Stromal cell of bone marrow (primary cell): ENCODE measurements around the gene GNAQ.

Experiments
- DNase-seq: peaks from one replicate; pipeline ENCODE4 v3.0.0-alpha.2; 2012; ENCODE audit warnings: low read depth

GNAQ gene

DNA sequence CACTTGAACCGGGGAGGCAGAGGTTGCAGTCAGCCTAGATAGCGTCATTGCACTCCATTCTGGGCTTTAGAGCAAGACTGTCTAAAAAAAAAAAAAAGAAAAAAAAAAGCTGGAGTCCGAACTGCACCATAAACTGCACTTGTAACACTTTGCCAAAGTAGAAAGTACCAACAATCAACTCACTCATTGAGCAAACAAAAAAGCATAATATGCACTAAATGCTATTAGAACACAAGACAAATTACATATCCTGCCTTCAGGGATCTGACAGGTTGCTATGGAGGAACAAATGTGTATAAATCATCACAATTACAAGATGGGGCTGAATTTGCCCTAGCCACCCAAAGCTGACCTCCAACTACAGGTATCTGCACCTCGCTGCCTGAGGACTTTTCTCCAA is 27.9 kb downstream of the GNAQ start:
- DNase-seq: no peak

DNA sequence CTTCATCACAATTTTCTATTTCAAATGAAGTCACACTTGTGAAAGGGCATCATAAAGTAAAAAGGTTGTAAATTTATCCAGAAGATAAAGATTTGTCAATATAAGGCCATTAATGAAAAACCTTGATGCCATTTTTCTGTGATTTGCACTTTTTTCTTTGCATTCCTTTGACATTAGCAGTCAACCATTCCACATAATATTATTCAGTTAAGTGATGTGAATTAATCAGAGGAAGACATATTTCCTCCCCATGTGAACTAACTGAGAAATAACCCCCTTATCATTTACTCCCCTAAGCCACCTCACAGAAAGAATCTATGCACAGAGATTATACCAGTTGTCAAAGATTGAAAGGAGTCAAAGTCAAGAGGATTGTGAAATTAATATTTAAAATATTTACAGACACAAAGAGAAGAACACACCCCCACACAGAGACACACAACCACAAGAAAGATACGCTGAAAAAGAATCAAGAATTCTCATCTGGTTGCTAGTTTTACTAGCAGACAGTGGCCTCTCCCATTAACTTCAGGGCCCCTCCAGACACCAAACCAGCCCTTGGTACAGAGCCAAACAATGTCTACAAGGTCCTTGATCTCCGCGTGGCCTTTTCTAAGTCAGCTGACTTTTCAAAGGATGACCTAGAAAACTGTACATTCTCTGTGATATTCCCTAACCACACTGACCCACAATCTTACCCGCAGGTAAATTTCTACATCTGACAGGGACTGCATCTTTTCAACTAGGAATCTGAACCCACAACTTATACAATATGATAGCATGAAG is 29.5 kb downstream of the GNAQ start:
- no peak for DNase-seq

DNA sequence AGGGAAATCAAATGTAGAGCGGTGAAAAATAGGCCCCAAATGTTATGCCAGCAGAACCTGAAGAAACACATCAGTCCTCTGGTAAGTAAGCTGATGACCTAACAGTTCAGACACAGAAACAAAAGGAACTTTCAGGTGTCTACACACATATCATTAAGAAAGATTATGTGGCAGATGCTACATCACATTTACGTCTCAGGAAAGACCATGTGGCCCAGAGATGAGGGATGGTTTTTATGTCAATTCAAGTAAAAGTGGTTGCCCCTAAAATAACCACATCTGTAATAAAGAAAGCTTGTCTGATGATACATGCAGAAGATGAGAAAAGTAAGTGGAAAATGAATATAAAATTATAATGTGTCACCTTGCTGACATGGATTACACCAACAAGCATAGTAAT is 31.4 kb downstream of the GNAQ start:
- DNase-seq: no peak

DNA sequence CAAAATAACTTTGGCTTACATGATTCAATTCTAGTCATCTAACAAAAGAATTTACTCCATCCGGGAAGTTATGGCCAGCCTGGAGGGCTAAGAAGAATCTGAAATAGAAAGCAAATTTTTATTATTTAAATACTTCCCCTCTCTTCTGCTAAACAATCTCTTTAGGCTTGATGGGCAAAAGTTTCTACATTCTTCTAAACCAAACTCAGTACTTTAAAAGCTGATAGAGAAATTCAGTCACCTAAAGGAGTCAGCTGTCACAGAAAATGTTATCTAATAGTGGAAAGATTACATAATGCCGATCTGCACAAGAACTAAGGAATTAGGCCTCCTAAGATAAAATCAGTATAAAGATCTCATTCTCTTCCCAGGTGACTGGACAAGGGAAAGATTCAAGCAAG is 32.4 kb downstream of the GNAQ start:
- DNase-seq: no peak

DNA sequence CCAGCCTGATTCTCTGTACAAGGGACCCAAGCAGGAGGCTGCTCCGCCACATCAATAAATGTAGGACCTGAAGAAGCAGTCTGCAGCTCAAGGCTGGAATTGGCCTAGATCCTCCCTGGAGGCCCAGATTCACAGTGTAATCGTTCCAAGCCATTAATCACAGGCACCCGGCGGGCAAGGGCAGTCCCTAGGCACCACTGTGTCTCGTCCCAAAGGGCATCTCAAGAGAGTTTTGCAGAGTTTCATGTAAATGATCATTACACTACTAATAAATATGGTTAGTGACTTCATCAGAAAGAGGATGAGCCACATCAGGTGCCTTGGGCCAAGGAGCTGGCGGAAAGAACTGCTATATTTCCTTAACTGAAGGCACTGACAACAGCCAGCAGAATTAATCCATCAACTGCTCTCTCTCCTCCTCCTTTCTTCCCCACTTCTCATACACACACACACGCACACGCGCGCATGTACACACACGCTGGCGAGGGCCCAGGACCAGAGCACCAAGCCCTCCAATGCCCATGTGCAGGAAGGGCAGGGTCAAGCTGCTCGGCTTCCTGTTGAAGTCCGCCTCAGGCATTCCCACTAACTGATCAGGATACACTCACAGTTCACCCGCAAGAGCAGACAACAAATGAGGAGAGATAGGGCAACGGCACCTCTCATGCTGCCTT is 33.9 kb downstream of the GNAQ start:
- DNase-seq: no peak

DNA sequence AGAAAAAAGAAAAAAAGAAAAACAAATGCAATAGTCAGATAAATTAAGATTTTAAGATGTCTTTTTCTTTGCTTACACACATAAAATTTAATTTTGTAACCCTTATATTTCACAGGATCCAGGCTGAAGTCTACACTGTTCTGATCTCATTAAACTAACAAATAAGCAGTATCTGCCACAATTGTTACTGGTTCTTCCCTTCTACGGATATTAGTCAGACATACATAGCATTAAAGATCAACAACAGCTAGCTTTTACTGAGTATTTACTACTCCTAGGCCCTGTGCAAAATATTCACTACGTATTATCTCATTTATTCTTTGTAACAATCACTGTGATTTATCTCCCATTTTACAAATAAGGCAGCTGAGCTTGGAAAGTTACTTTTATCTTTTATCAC is 34.9 kb downstream of the GNAQ start:
- DNase-seq: no peak

DNA sequence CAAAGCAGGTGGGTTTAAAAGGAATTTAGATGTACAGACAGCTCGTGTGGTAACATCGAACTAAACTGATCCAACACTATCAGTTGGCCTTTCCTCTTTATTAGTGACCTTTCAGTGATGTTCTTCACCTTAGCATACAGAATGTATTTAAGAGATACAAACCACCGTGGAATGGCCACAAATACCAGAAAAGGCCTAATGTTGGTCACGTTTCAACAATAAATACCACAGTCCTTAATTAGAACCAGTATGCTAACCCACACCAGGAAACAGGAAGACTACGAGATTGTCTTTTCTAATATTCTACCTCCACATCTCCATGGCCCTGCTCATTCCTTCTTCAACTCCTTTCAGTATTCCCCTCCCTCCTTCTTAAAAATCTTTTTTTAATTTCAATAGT is 40.4 kb downstream of the GNAQ start:
- no peak for DNase-seq

DNA sequence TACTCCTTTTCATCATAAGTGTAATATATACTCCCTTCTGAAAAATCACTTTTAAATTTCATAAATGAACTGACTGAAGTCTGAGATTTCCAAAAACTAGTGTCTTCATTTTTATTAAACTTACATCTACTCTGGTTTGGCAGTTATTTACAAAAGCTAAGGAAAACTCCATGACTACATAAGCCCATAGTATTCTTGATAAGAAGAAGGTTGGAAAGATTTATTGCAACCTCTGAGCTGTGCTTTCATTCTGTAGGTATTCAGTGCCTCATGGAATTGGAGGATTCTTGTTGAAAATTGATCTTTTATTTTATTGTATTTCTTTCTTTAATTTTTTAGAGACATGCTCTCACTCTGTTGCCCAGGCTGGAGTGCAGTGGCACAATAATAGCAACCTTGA is 41.7 kb downstream of the GNAQ start:
- DNase-seq: no peak

DNA sequence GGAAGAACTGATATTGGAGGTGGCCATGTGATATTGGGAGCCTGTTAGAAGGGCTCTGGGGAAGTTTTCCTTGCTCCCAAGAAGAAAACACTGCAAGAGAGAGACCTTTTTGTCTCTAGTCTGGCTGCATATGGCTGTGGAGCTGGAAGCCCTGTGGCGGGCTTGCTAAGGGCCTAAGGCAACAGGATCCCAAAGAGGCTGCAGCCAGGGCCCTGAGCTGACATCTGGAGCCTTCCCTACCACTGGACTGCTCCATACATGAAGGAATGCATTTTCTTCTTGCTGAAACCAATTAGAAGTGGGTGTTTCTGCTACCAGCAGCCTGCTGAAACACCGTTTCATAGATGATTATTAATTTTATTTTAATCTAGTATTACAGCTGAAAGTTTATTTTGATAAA is 42.2 kb downstream of the GNAQ start:
- DNase-seq: no peak

DNA sequence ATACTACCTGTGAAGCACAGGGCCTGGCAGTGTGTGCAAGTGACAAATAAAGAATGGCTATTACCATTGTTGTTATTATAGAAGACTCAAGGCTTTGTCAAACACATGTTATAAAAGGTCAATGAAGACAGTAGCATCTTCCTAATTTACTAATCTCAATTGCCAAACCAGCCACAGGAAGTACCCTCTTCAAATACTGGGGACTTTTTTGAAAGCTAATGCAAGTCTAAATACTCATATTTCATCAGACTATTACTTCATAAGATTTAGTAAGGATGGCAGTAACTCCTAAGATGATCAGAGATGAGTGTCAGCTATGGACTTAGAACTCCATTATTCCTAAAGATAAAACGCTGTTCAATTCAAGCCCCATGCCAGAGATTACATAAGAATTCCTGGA is 43.0 kb downstream of the GNAQ start:
- DNase-seq: no peak

DNA sequence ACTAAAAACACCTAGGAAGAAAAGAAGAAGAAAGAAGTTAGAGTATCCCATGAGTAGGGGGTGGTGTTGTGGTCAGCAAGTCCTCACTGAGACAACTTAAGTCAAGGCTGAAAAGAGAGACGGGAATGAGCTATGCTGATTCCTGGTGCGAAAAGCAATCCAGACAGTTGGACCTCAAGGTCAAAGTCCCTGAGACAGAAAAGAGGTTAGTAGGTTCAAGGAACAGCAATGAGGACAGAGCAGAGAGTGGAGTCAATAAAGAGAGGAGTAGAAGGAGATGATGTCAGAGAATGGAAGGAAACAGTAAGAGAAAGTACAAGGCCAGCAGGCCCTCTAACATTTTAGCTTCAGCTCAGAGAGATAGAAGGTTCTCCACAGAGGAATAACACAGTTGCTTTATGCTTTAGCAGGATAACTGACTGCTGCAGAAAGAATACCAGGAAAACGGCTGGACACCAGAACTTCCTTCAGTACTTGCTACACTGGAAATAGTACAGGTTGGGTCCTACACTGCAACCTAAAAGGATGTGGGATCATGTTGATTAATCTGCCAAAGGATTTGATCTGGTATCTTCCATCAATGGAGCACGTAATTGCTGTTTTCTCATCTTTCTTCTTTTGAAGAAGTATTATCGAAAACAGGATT is 43.6 kb downstream of the GNAQ start:
- no peak for DNase-seq

DNA sequence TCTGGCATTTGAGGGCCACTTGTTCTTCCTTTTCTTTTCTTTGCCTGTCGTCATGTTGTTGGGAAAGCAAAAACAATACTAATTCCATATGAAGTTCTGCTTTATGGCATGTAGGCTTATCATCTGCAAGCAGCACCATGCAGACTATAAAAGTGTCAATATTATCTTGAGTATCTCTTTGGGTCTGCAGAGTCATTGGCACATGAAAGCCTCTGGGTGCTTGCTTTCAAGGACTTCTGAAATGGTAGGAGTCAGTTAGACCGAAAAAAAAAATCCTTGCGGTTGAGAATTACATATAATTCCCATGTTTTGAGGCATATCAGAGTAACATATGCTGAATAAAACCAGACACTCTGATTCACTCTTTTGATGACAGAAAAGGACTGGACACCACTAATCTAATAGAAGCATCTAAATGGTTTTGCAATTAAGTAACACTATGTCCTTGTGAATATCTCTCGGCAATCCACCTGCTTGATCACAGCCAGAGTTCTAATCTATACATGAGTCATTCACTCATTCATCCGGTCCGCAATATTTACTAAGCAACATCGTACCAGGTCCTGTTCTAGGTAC is 44.4 kb downstream of the GNAQ start:
- no peak for DNase-seq

DNA sequence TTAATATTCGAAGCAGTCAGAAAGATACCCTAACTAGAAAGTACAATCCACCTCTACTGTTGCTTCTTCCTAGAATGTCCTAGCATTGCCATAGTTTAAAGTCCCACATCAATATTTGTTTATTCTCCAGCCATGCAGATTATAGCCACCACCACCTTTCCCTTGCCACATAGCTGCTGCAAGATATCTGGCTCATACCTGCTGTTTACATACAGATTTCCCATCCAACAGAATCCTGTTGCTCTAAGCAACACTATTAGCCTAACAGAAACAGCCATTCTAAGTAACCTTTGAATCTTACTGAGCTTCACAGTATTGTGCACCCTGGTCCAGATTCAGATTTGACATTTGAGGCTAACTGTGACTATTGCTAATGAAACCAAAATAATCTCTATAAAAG is 45.6 kb downstream of the GNAQ start:
- DNase-seq: no peak

DNA sequence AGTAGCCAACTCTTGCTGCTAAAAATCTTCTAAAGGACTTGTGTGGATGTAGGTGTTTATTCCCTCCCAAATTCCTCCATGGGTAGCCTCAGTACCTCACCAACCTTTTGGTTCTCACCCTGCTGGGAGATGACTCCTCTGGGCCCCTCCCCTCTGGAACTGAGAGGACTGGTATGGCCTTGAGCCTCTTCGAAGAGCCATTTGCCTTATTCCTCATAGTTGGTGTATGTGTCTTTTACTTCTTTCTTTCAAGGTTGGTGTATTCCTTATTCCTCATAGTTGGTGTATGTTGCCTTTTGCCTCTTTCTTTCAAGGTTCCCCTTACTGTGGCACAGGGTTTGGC is 48.3 kb downstream of the GNAQ start:
- no peak for DNase-seq

DNA sequence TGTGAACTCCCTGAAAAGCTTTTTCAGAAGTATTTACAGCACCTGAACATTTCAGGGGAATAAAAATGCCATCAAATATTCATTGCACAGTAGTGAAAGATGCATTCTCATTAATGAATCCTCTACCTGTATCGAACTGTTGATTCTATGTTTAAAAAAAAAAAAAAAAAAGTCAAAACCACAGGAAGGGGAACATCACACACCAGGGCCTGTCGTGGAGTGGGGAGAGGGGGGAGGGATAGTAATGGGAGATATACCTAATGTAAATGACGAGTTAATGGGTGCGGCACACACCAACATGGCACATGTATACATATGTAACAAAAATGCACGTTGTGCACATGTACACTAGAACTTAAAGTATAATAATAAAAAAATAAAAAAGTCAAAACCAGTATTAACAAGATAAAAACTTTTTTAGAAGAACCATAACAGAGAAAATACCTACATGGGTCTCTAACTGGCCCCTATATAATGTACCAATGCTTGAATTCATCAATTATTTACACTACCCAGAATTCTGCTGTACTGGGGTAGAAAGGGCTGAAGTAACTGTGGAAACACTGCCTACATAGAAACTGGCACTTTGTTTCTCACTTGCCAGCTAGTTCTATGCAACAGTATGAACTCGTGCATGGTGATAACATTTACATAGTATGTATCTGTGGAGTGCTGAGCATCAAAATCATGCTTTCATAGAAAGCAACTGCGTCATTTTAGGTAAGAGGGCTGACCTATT is 48.9 kb downstream of the GNAQ start:
- no peak for DNase-seq

DNA sequence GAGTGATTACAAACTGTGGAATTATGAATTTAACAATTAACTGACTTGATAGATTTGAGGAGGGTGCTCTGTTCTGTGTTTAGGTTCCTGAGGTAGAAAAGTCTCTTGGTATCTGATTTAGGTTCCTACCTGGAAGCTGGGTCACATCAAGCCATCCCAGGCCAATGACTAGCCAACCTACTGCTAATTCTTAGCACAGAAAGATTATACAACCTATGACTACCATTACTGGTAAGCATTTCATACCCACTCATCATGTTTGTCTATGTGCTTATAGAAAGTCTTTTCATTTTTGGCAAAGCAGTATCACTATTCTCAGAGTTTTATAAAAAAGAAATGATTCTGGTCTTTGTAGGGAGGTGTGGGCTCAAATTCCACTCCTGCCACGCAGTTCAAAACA is 49.7 kb downstream of the GNAQ start:
- no peak for DNase-seq

DNA sequence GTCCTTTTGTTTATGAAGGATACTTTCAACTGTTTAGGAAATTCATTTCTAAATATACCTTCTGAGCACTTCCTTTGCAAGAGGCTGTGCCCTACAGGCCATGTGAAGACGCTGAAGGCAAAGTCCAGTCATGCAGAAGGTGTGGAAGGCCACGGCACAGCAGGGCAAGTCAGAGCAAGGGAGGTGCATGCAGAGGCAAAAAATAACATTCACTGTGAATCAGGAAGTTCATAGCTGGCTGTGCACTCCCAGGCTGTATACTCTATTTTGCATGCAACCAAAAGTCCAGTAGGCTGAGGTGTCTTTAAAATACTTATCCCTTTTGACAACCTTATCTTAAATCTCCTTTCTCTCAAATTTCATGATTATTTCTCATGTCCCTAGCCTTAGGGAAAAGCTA is 50.3 kb downstream of the GNAQ start:
- no peak for DNase-seq

DNA sequence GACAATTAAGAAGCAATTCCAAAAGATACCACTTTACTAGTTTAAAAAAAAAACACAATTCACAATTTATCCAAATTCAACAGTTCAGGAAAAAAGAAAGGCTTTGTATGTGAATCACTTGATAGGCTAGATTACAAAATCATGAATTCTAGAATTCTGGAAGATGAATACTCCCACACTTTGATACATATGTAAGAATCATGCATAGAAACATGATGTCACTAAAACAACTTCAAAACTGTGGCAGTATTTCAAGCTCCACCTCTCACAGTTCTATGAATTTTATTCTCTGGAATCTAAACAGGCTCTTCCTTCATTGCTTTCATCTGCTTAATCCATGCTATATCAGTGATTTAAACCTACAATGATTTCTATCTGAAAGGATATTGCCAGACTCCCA is 51.0 kb downstream of the GNAQ start:
- DNase-seq: peak; percentile 33

DNA sequence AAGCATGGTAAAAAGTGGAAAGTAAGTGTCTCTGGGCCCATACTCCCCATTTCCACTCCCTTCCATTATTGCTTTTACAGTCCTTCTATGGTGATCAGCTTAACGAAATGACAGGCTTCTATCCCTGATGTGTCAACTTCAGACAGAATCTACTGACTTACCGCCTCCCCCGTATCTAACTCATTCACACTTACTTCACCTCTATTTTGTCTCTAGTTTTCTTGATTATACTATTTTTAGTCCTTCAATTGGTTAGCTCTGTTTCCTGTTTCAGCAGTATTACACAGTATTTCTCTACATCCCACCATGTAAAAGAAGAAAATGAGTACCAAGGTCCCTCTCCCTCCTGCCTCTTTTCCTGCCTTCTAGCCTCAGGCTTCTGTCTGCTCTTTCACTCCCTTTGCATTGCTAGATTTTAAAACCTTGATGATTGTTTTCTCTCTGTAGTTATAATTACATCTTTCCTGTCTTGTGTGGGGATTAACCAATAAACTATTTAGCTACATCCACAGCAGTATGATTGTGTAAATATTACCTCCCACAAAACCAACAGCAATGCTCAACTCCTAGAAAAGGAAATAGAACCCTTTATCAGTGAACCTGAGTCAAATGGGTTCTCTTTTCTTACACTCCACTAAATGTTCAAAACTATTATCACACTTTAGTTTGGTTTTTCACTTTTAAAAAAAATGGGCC is 53.4 kb downstream of the GNAQ start:
- DNase-seq: no peak

DNA sequence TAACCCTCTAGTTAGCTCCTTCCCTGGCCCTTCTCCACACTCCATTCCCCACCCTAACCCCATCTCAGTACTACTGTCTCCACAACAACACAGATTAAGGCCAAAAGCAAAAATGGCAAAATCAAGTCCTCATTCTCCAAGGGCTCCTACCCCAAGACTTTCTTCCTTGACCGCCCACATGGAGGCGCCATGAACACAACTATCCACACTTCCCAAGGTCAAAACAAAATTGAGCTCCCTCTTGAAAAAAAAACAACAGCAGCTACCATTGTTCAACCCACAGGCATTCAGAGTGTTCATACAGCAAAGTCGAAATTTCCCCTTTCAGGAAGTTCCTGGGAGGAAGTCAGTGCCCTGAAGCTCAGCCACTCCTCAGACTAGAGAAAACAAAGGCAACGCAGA is 54.4 kb downstream of the GNAQ start:
- peak; percentile 75 for DNase-seq

DNA sequence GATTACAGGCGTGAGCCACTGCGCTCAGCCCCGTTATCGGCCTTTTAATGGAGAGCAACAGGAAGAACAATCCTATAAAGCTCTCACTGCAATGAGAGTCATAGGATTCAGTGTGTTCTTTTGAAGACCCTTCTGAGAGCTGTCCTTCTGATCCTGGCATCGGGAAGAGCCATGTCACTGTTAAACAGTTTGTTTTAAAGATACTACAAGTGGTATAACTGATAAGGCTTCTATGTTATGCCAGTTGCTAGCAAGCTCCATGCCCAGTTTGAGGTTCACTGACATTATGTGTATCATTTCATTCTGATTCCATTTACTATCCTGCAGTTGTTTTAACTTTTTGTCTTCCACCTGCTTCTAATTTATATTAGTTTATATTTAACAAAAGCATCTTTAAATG is 55.8 kb downstream of the GNAQ start:
- DNase-seq: no peak

DNA sequence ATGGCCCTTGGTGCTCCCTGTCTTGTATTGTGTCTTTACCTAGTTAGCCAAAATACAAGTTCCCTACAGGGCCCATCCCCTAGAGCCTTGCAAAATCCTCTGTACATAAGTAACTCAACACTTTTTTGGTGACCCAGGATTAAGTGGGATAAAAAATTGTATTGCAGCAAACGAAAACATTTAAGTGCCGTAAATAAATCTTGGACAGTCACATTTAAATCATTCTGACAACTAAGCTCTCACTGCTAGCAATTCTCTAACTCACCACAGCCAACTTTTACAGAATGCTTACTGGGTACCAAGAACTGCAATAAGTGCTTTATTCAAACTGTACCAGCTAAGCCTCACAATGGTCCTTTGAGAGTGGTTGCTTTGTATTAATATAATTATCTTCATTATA is 56.6 kb downstream of the GNAQ start:
- DNase-seq: no peak
